ENCODE data around the gene PCDHGB4.

The PCDHGB4 gene

DNA sequence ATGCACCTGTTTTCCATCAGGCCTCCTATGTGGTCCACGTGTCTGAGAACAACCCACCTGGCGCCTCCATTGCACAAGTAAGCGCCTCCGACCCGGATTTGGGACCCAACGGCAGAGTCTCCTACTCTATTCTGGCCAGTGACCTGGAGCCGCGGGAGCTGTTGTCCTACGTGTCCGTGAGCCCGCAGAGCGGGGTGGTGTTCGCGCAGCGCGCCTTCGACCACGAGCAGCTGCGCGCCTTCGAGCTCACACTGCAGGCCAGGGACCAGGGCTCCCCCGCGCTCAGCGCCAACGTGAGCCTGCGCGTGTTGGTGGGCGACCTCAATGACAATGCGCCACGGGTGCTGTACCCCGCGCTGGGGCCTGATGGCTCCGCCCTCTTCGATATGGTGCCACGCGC is 35.9 kb upstream of the PCDHGB4 start:
- Histone ChIP-seq H3K9ac (no peak overlapping the region), H3K4me1 (no peaks in the 10 kb centered on the region), H3K27ac (no peak overlapping the region), H3K36me3 (no peaks in the 10 kb centered on the region), H4K20me1 (no peaks in the 10 kb centered on the region), H3K27me3 (no peaks in the 10 kb centered on the region), H3K4me3 (no peak overlapping the region), H3K4me2 (no peak overlapping the region), H3K9me3 (peaks cover 79% of the 10 kb centered on the region)
- no peak for TF ChIP-seq Cebpa-rat (IDR thresholded peaks at IDR 0.05)

- H3K36me3 ChIP-seq = no peaks in the 10 kb centered on the region
- no peak for TF ChIP-seq Cebpa-rat (IDR thresholded peaks at IDR 0.05)
- no peaks in the 10 kb centered on the region for H3K4me1 ChIP-seq
- no peaks in the 10 kb centered on the region for H3K27me3 ChIP-seq
- peaks cover 67% of the 10 kb centered on the region for H3K9me3 ChIP-seq
- no peaks in the 10 kb centered on the region for H4K20me1 ChIP-seq
- no peak within 1 kb of the TSS for H3K4me3 ChIP-seq
- H3K27ac ChIP-seq = no peak within 1 kb of the TSS
- H3K9ac ChIP-seq = no peak within 1 kb of the TSS
- H3K4me2 ChIP-seq = no peak within 1 kb of the TSS
These were observed 32.5 kb upstream of the PCDHGB4 start, which contains the start of gene PCDHGA4 for GRCh38 chr5:141354900-141355469. Gene PCDHGA4, plus strand, starts transcription at chr5:141355021. Its CDS starts 87 bp downstream, at chr5:141355108.

GRCh38 chr5:141355641-141356040 is 31.9 kb upstream of the PCDHGB4 start:
- Histone ChIP-seq H3K36me3 (no peaks in the 10 kb centered on the region), H3K4me1 (no peaks in the 10 kb centered on the region), H4K20me1 (no peaks in the 10 kb centered on the region), H3K4me2 (no peak overlapping the region), H3K27ac (no peak overlapping the region), H3K4me3 (no peak overlapping the region), H3K9me3 (peaks cover 67% of the 10 kb centered on the region), H3K9ac (no peak overlapping the region), H3K27me3 (no peaks in the 10 kb centered on the region)
- no peak for TF ChIP-seq Cebpa-rat (IDR thresholded peaks at IDR 0.05)

DNA sequence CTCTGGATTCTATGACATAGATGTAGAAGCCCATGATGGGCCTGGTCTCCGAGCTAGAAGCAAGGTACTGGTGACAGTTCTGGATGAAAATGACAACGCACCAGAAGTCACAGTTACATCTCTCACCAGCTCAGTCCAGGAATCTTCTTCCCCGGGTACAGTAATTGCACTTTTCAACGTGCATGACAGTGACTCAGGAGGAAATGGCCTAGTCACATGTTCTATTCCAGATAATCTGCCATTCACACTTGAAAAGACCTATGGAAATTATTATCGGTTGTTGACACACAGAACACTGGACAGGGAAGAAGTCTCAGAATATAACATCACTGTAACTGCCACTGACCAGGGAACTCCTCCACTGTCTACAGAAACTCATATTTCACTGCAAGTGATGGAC is 31.4 kb upstream of the PCDHGB4 start:
- no peak overlapping the region for H3K9ac ChIP-seq
- no peaks in the 10 kb centered on the region for H3K27me3 ChIP-seq
- H3K4me3 ChIP-seq = no peak overlapping the region
- H3K36me3 ChIP-seq = no peaks in the 10 kb centered on the region
- no peaks in the 10 kb centered on the region for H3K4me1 ChIP-seq
- no peaks in the 10 kb centered on the region for H4K20me1 ChIP-seq
- TF ChIP-seq Cebpa-rat (IDR thresholded peaks at IDR 0.05) = no peak
- H3K27ac ChIP-seq = no peak overlapping the region
- H3K4me2 ChIP-seq = no peak overlapping the region
- peaks cover 67% of the 10 kb centered on the region for H3K9me3 ChIP-seq

DNA sequence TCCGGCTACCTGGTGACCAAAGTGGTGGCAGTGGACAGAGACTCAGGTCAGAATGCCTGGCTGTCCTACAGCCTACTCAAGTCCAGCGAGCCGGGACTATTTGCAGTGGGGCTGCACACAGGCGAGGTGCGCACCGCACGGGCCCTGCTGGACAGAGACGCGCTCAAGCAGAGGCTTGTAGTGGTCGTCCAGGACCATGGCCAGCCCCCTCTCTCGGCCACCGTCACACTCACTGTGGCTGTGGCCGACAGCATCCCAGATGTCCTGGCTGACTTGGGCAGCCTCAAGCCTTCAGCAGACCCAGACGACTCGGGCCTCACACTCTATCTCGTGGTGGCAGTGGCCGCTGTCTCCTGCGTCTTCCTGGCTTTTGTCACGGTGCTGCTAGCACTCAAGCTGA is 30.5 kb upstream of the PCDHGB4 start:
- no peak for TF ChIP-seq Cebpa-rat (IDR thresholded peaks at IDR 0.05)
- Histone ChIP-seq H3K4me1 (no peaks in the 10 kb centered on the region), H3K27ac (no peak overlapping the region), H4K20me1 (no peaks in the 10 kb centered on the region), H3K4me2 (no peak overlapping the region), H3K9me3 (peaks cover 67% of the 10 kb centered on the region), H3K9ac (no peak overlapping the region), H3K36me3 (no peaks in the 10 kb centered on the region), H3K27me3 (no peaks in the 10 kb centered on the region), H3K4me3 (no peak overlapping the region)

- no peak within 1 kb of the TSS for H3K9ac ChIP-seq
- peaks cover 78% of the 10 kb centered on the region for H3K9me3 ChIP-seq
- H3K27me3 ChIP-seq = no peaks in the 10 kb centered on the region
- H3K27ac ChIP-seq = no peak within 1 kb of the TSS
- peak within 1 kb of the TSS; percentile 44 for H3K4me3 ChIP-seq
- no peaks in the 10 kb centered on the region for H4K20me1 ChIP-seq
- H3K36me3 ChIP-seq = no peaks in the 10 kb centered on the region
- no peak for TF ChIP-seq Cebpa-rat (IDR thresholded peaks at IDR 0.05)
- H3K4me1 ChIP-seq = no peaks in the 10 kb centered on the region
- no peak within 1 kb of the TSS for H3K4me2 ChIP-seq
These were observed 27.6 kb upstream of the PCDHGB4 start, which contains the start of gene PCDHGB2 for GRCh38 chr5:141359790-141360426. Gene PCDHGB2, plus strand, starts transcription at chr5:141359994. Its CDS starts 142 bp downstream, at chr5:141360136.

GRCh38 chr5:141360685-141361084 is 26.8 kb upstream of the PCDHGB4 start:
- H3K4me3 ChIP-seq = no peak overlapping the region
- H3K27ac ChIP-seq = no peak overlapping the region
- H3K4me1 ChIP-seq = no peaks in the 10 kb centered on the region
- H3K4me2 ChIP-seq = no peak overlapping the region
- no peak for TF ChIP-seq Cebpa-rat (IDR thresholded peaks at IDR 0.05)
- H3K9ac ChIP-seq = no peak overlapping the region
- H3K36me3 ChIP-seq = no peaks in the 10 kb centered on the region
- no peaks in the 10 kb centered on the region for H4K20me1 ChIP-seq
- H3K27me3 ChIP-seq = no peaks in the 10 kb centered on the region
- H3K9me3 ChIP-seq = peaks cover 78% of the 10 kb centered on the region

DNA sequence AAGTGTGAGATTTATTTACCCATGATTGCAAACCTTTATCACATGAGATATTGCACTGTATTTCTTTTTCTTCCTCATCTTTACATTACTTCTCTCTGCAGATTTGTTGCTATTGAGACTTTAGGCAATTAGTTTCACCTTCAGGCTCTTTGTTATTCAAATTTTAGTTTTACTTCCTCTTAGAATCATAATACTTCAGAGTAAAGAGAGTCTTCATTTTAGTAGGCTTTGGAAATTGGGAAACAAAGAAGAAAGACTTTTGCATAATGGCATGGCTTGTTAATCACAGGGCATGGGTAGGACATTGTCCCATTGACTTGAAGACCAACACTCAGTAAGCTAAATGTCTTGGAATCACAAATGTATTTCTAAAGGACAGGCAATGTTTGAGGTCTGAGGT is 24.8 kb upstream of the PCDHGB4 start:
- H3K36me3 ChIP-seq = no peaks in the 10 kb centered on the region
- no peak overlapping the region for H3K4me2 ChIP-seq
- H3K4me1 ChIP-seq = no peaks in the 10 kb centered on the region
- H3K4me3 ChIP-seq = no peak overlapping the region
- peaks cover 74% of the 10 kb centered on the region for H3K9me3 ChIP-seq
- H3K27ac ChIP-seq = no peak overlapping the region
- TF ChIP-seq Cebpa-rat (IDR thresholded peaks at IDR 0.05) = no peak
- no peaks in the 10 kb centered on the region for H3K27me3 ChIP-seq
- H3K9ac ChIP-seq = no peak overlapping the region
- H4K20me1 ChIP-seq = no peaks in the 10 kb centered on the region

DNA sequence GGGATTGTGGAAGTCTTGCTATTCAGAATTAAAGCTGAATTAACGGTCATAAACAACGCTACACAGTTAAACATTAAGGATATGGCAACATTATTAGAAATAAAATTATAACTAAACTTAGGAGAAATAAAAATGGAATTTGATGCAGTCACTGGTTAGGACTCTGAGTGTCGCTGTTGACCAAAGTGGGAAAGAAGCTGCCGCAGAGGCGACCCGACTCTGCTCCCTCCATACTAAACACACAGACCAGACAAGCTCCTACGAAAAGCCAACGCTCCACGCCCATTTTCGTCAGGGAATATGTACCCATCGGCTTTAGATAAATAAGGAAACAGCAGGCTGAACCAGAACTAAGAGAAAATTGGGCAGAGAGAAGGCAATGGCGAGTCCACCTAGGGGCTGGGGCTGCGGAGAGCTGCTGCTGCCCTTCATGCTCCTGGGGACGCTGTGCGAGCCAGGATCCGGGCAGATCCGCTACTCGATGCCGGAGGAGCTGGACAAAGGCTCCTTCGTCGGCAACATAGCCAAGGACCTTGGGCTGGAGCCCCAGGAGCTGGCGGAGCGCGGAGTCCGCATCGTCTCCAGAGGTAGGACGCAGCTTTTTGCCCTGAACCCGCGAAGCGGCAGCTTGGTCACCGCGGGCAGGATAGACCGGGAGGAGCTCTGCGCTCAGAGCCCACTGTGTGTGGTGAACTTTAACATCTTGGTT is 23.4 kb upstream of the PCDHGB4 start, which contains the start of gene PCDHGA5:
Gene PCDHGA5 (plus strand): TSS at position 211 of the 709 bp plus-strand sequence. CDS start 169 bp downstream, at position 380.
- TF ChIP-seq Cebpa-rat (IDR thresholded peaks at IDR 0.05) = no peak
- H3K27ac ChIP-seq = no peak within 1 kb of the TSS
- no peaks in the 10 kb centered on the region for H3K27me3 ChIP-seq
- no peaks in the 10 kb centered on the region for H3K36me3 ChIP-seq
- H3K4me3 ChIP-seq = no peak within 1 kb of the TSS
- H3K4me1 ChIP-seq = no peaks in the 10 kb centered on the region
- no peak within 1 kb of the TSS for H3K4me2 ChIP-seq
- H4K20me1 ChIP-seq = no peaks in the 10 kb centered on the region
- peaks cover 74% of the 10 kb centered on the region for H3K9me3 ChIP-seq
- no peak within 1 kb of the TSS for H3K9ac ChIP-seq

All from BLaER1 (cell line).